GM21390 (cell line): Measurements from ENCODE around the gene PPP2R5E.
"Not testable (repeated sequence)": the region's sequence is repeated elsewhere in the genome, so short reads cannot be mapped to it uniquely, and the experiment has no call there.

ENCODE experiments used
- ATAC-seq: cut with Tn5 transposase; IDR thresholded peaks from one replicate; pipeline ENCODE4 v1.9.1; 2021; ENCODE audit not compliant: unreplicated experiment

The PPP2R5E gene

GRCh38 chr14:63383776-63384367 lies 159.3 kb downstream of the PPP2R5E start:
- ATAC-seq, result peak; percentile 81

GRCh38 chr14:63378444-63378843 lies 164.7 kb downstream of the PPP2R5E start:
- ATAC-seq, result no peak

- ATAC-seq, result no peak
Measured at GRCh38 chr14:63375769-63376168, 167.4 kb downstream of the PPP2R5E start.

- not testable (repeated sequence) for ATAC-seq
Measured at GRCh38 chr14:63371613-63372012, 171.6 kb downstream of the PPP2R5E start.

- no peak for ATAC-seq
Measured at GRCh38 chr14:63371033-63371432, 172.1 kb downstream of the PPP2R5E start.

- no peak for ATAC-seq
Measured at GRCh38 chr14:63367742-63368364, 175.3 kb downstream of the PPP2R5E start.

GRCh38 chr14:63362389-63362819 lies 180.8 kb downstream of the PPP2R5E start:
- ATAC-seq, result no peak

- no peak for ATAC-seq
Measured at GRCh38 chr14:63361790-63362189, 181.4 kb downstream of the PPP2R5E start.

- no peak for ATAC-seq
Measured at GRCh38 chr14:63357841-63358240, 185.3 kb downstream of the PPP2R5E start.

GRCh38 chr14:63345826-63346225 lies 197.4 kb downstream of the PPP2R5E start:
- no peak for ATAC-seq

GRCh38 chr14:63344336-63344735 lies 198.8 kb downstream of the PPP2R5E start:
- no peak for ATAC-seq

GRCh38 chr14:63343878-63344277 lies 199.3 kb downstream of the PPP2R5E start:
- no peak for ATAC-seq

- no peak for ATAC-seq
Measured at GRCh38 chr14:63342371-63342770, 200.8 kb downstream of the PPP2R5E start.

- no peak for ATAC-seq
Measured at GRCh38 chr14:63328787-63329737, 214.1 kb downstream of the PPP2R5E start.

- ATAC-seq, result no peak
Measured at GRCh38 chr14:63326840-63327239, 216.3 kb downstream of the PPP2R5E start.

GRCh38 chr14:63322897-63323573 lies 220.1 kb downstream of the PPP2R5E start:
- no peak for ATAC-seq

- ATAC-seq, result no peak
Measured at GRCh38 chr14:63322472-63322871, 220.7 kb downstream of the PPP2R5E start.
